Psoas muscle (tissue), 8 donors: ENCODE measurements around the gene SNRNP35. TPM values are rescaled to one million over a fixed set of nuclear protein-coding genes. Genes with fewer than 3 reads are reported as not detected.

Experiments used
- ATAC-seq, 4 donors: fragments of 200-7000 bp; cut with Tn5 transposase; one replicate each; pipeline ENCODE4 v1.9.1; 2020; ENCODE audit warnings: moderate library complexity in 3 of 4, mild to moderate bottlenecking in 2 of 4
- DNase-seq, 2 donors: peaks; one replicate each; pipeline ENCODE4 v3.0.0-alpha.2; 2020
- H3K27ac ChIP-seq: fragments of 200-600 bp; one replicate; pipeline ENCODE4 v1.8.0; 2022
- H3K27me3 ChIP-seq, 3 donors: fragments of 200-600 bp in 1 of 3; one replicate each; pipeline versions ENCODE4 v1.6.1 to v1.8.0; 2013 to 2022; ENCODE audit warnings: low read length in 2 of 3, mild to moderate bottlenecking in 2 of 3, moderate library complexity in 1 of 3; ENCODE audit not compliant: insufficient read depth in 3 of 3
- H3K36me3 ChIP-seq, 2 donors: fragments of 200-600 bp in 1 of 2; one replicate each; pipeline versions ENCODE4 v1.6.1 to v1.8.0; 2013 to 2022; ENCODE audit warnings: low read depth in 1 of 2, mild to moderate bottlenecking in 1 of 2, moderate library complexity in 1 of 2; ENCODE audit not compliant: insufficient read depth in 1 of 2
- H3K4me1 ChIP-seq: fragments of 200-600 bp; one replicate; pipeline ENCODE4 v1.8.0; 2022
- H3K4me3 ChIP-seq: fragments of 200-600 bp; one replicate; pipeline ENCODE4 v1.8.0; 2022; ENCODE audit warnings: mild to moderate bottlenecking
- H3K9me3 ChIP-seq: fragments of 200-600 bp; one replicate; pipeline ENCODE4 v1.8.0; 2022
- WGBS, 3 donors: extraction: QIAGEN DNeasy Blood & Tissue Kit; methylation state at CpG; one replicate each; pipeline versions ENCODE4 v1.1.6 to v1.1.7; 2013; 5-methylcytosine and 5-hydroxymethylcytosine counted together
- intact Hi-C, 2 donors: fragments of 100-400 bp; cut with DNase I; formaldehyde crosslinking; loops; one replicate each; pipeline versions ENCODE4 v1.11.0 to v1.14.2; 2022
- polyA plus RNA-seq, 3 donors: library from polyadenylated mRNA; stranded (reverse); fragments of 200-250 nt; gene quantifications; one replicate each; pipeline ENCODE4 v1.2.3, GENCODE V29; 2013
- total RNA-seq, 4 donors: library from RNA; stranded (reverse); fragmentation: NEBNext Ultra II Directional in 2 of 4; extraction: Animal tissue kit (Norgen Biotek cat#: 25700) in 2 of 4; gene quantifications; one replicate each; pipeline versions ENCODE4 v1.2.1 to v1.2.4, GENCODE V29; 2021 to 2023
- TF ChIP-seq, protein P1 (sequence below): fragments of 200-600 bp; IDR thresholded peaks from one replicate; pipeline ENCODE4 v1.8.0; 2022; ENCODE audit warnings: antibody characterized with exemption
- donor health status: healthy with polysubstance abuse.
- donor health status: DM: no; HTN: no; CAD: no; lungs with moderate emphysema.
- donor health status: Bipolar disorder and iron deficiency.
- donor health status: healthy.
- donor health status: DM: yes; HTN: yes; CAD: no.
- donor health status: DM: no; HTN: no; CAD: no.
- donor health status: DM: no; HTN: no; CAD: no.
- donor health status: DM: yes; HTN: yes; CAD: no.

Gene SNRNP35
- total and polyA plus RNA-seq, 7 donors: 19.8 to 44.0 (median 31.7) TPM

- peak; percentile 24 to 50 (median 44) for ATAC-seq
- WGBS, 3 donors: 30 to 42% (median 34%) methylated on average over 13 of the region's 13 CpGs
- DNase-seq: no peak
- H3K27me3 ChIP-seq: no peaks in the 10 kb centered on the region
- no peaks in the 10 kb centered on the region for H3K9me3 ChIP-seq
- peaks cover 45% of the 10 kb centered on the region for H3K4me1 ChIP-seq
- intact Hi-C loops: loop anchor here (5.0 kb wide), 2 partner anchors 43 to 58 kb away; partner anchors contain the start of gene RILPL1 (in 1 of the 2)
- H3K4me3 ChIP-seq: no peak overlapping the region
- peaks cover 5 to 39% of the 10 kb centered on the region in 2 donors for H3K36me3 ChIP-seq
- H3K27ac ChIP-seq: peak overlapping the region; percentile 97
- TF ChIP-seq, protein P1, sequence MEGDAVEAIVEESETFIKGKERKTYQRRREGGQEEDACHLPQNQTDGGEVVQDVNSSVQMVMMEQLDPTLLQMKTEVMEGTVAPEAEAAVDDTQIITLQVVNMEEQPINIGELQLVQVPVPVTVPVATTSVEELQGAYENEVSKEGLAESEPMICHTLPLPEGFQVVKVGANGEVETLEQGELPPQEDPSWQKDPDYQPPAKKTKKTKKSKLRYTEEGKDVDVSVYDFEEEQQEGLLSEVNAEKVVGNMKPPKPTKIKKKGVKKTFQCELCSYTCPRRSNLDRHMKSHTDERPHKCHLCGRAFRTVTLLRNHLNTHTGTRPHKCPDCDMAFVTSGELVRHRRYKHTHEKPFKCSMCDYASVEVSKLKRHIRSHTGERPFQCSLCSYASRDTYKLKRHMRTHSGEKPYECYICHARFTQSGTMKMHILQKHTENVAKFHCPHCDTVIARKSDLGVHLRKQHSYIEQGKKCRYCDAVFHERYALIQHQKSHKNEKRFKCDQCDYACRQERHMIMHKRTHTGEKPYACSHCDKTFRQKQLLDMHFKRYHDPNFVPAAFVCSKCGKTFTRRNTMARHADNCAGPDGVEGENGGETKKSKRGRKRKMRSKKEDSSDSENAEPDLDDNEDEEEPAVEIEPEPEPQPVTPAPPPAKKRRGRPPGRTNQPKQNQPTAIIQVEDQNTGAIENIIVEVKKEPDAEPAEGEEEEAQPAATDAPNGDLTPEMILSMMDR: no peak
These were observed 16.7 kb downstream of the SNRNP35 start for GRCh38 chr12:123474485-123475245.

GRCh38 chr12:123475246-123475703 lies 17.3 kb downstream of the SNRNP35 start:
- Histone ChIP-seq H3K4me3 (no peak overlapping the region), H3K27ac (peak overlapping the region; percentile 97), H3K27me3 (no peaks in the 10 kb centered on the region), H3K9me3 (no peaks in the 10 kb centered on the region), H3K4me1 (peaks cover 51% of the 10 kb centered on the region), H3K36me3 (peaks cover 5 to 33% of the 10 kb centered on the region in 2 donors)
- DNase-seq (no peak), ATAC-seq (no peak)
- TF ChIP-seq, protein P1: no peak
- 54 to 72% (median 60%) methylated on average over 15 of the region's 15 CpGs for WGBS, 3 donors
- intact Hi-C loops: loop anchor here (5.0 kb wide), 2 partner anchors 42 to 57 kb away; partner anchors contain the start of gene RILPL1 (in 1 of the 2)

DNA sequence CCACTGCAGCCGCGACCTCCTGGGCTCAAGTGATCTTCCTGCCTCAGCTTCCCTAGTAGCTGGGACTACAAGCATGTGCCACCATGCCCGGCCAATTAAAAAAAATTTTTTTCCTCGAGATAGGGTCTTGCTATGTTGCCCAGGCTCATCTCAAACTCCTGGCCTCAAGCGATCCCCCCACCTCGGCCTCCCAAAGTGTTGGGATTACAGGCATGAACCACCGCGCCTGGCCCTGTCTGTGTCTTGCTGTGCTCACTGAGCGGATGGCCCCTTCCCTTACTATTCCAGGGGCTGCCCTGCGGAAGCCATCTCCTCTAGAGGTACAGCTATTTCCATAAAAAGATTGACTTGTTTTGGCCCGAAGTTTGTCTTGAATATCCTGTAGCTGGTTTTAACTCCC lies 20.1 kb downstream of the SNRNP35 start:
- WGBS, 3 donors: 46 to 67% (median 50%) methylated on average over 11 of the region's 11 CpGs
- DNase-seq (no peak), ATAC-seq (peak in 1 of 4 donors; percentile 3)
- Histone ChIP-seq H3K27ac (peak overlapping the region; percentile 97), H3K4me1 (peaks cover 52% of the 10 kb centered on the region), H3K27me3 (no peaks in the 10 kb centered on the region), H3K9me3 (no peaks in the 10 kb centered on the region), H3K36me3 (peaks cover 5 to 14% of the 10 kb centered on the region in 2 donors), H3K4me3 (no peak overlapping the region)
- intact Hi-C loops: loop anchor here (5.0 kb wide), 2 partner anchors 39 to 54 kb away; partner anchors contain the start of gene RILPL1 (in 1 of the 2)
- TF ChIP-seq, protein P1: no peak

- Histone ChIP-seq H3K36me3 (peaks cover 3 to 14% of the 10 kb centered on the region in 2 donors), H3K4me1 (peaks cover 49% of the 10 kb centered on the region)
These were observed 20.8 kb downstream of the SNRNP35 start for GRCh38 chr12:123478762-123479161.

More at GRCh38 chr12:123478762-123479161, 20.8 kb downstream of the SNRNP35 start:
- Histone ChIP-seq H3K9me3 (no peaks in the 10 kb centered on the region), H3K27ac (peak overlapping the region; percentile 97), H3K4me3 (peak overlapping the region; percentile 44), H3K27me3 (no peaks in the 10 kb centered on the region)
- intact Hi-C loops: loop anchor here (5.0 kb wide), 2 partner anchors 39 to 54 kb away; partner anchors contain the start of gene RILPL1 (in 1 of the 2)
- peak; percentile 86 to 89 (median 88) for ATAC-seq
- 18 to 44% (median 33%) methylated on average over 10 of the region's 10 CpGs for WGBS, 3 donors
- TF ChIP-seq, protein P1: no peak
- DNase-seq: peak; percentile 74 to 92
